Limb (tissue), 2 donors: ENCODE results near the gene CRHBP.
A peak's percentile ranks its signal among the peaks of the same experiment; 100 is the strongest.

Experiments
- DNase-seq, 2 donors: peaks; one replicate each; pipeline ENCODE4 v3.0.0-alpha.2; 2016; ENCODE audit errors: extremely low spot score in 2 of 2

The CRHBP gene

GRCh38 chr5:77015938-77016569, 63.2 kb downstream of the CRHBP start:
- DNase-seq: peak in 1 of 2 donors; percentile 37

- no peak for DNase-seq
These were observed 64.1 kb downstream of the CRHBP start for GRCh38 chr5:77016962-77017361.

GRCh38 chr5:77017668-77018067, 64.8 kb downstream of the CRHBP start:
- no peak for DNase-seq
